AG04450 (cell line): ENCODE results near the gene PPARG. TPM values are rescaled to one million over a fixed set of nuclear protein-coding genes. Genes with fewer than 3 reads are reported as not detected.

ENCODE experiments used
- CTCF ChIA-PET: fragments of 300-600, 350-600 bp; formaldehyde crosslinking; extraction: SDS; loops from one replicate; lab custom pipeline; 2022; ENCODE audit warnings: antibody characterized with exemption, inconsistent platforms; lab: Charles Lee
- POLR2A ChIA-PET: fragments of 350-600 bp; formaldehyde crosslinking; extraction: SDS; loops from one replicate; lab custom pipeline; 2021; ENCODE audit warnings: antibody characterized with exemption, inconsistent platforms; lab: Yijun Ruan, JAX
- DNase-seq: peaks from one replicate; pipeline ENCODE4 v3.0.0-alpha.2; 2011; ENCODE audit warnings: low read depth, low spot score
- H3K27ac ChIP-seq: one replicate; pipeline ENCODE4 v1.5.1; 2012; ENCODE audit warnings: low read depth, low read length, control low read depth
- H3K27me3 ChIP-seq: one replicate; pipeline ENCODE4 v1.6.0; 2012; ENCODE audit warnings: low read length; ENCODE audit not compliant: control insufficient read depth, insufficient read depth
- H3K4me3 ChIP-seq: 2 replicates; pipeline ENCODE4 v1.5.1; 2011; ENCODE audit warnings: mild to moderate bottlenecking, low read depth, low read length, control low read depth
- H3K9me3 ChIP-seq: 2 replicates; pipeline ENCODE4 v1.5.1; 2012; ENCODE audit warnings: low read length; ENCODE audit not compliant: control insufficient read depth, insufficient read depth
- CTCF ChIP-seq: IDR thresholded peaks from 2 replicates; pipeline ENCODE4 v1.5.1; 2011; ENCODE audit warnings: low read depth, low read length, control low read depth, inconsistent platforms
- polyA plus RNA-seq: library from polyadenylated mRNA; depleted of rRNA; stranded (reverse); fragments of >200 nt; gene quantifications from 2 replicates; pipeline ENCODE4 v1.2.3, GENCODE V29; 2011

Gene PPARG
- polyA plus RNA-seq, 1 experiment: 33.8 TPM

- H3K27ac ChIP-seq: no peak overlapping the region
- no peak for TF ChIP-seq CTCF
- H3K27me3 ChIP-seq: no peaks in the 10 kb centered on the region
- ChIA-PET CTCF (interaction anchor here (0.9 kb wide), 1 partner anchor 134 kb away, joined by 3 read pairs; no protein-coding TSS in a partner anchor), POLR2A (no interaction called here)
- no peak for DNase-seq
- H3K9me3 ChIP-seq: no peaks in the 10 kb centered on the region
- no peak overlapping the region for H3K4me3 ChIP-seq
Observed at GRCh38 chr3:12345584-12346494, 57.0 kb downstream of the PPARG start.

GRCh38 chr3:12347301-12347700 is 58.4 kb downstream of the PPARG start:
- DNase-seq: no peak
- Histone ChIP-seq H3K4me3 (no peak overlapping the region), H3K27me3 (no peaks in the 10 kb centered on the region), H3K27ac (no peak overlapping the region), H3K9me3 (no peaks in the 10 kb centered on the region)
- CTCF ChIA-PET: interaction anchor here (1.3 kb wide), 1 partner anchor 132 kb away, joined by 3 read pairs; no protein-coding TSS in a partner anchor
- POLR2A ChIA-PET: no interaction called here
- TF ChIP-seq CTCF: no peak

GRCh38 chr3:12349895-12350811 is 61.3 kb downstream of the PPARG start:
- POLR2A ChIA-PET: no interaction called here
- H3K27ac ChIP-seq: no peak overlapping the region
- H3K27me3 ChIP-seq: no peaks in the 10 kb centered on the region
- TF ChIP-seq CTCF: no peak
- CTCF ChIA-PET: interaction anchor here (0.6 kb wide), 1 partner anchor 59 kb away, joined by 3 read pairs; no protein-coding TSS in a partner anchor
- H3K4me3 ChIP-seq: no peak overlapping the region
- H3K9me3 ChIP-seq: no peaks in the 10 kb centered on the region
- DNase-seq: no peak

- Histone ChIP-seq H3K27ac (no peak overlapping the region), H3K9me3 (no peaks in the 10 kb centered on the region), H3K27me3 (no peaks in the 10 kb centered on the region), H3K4me3 (no peak overlapping the region)
- TF ChIP-seq CTCF: no peak
- POLR2A ChIA-PET: no interaction called here
- DNase-seq: no peak
- CTCF ChIA-PET: no interaction called here
Observed at GRCh38 chr3:12351145-12351544, 62.3 kb downstream of the PPARG start.
